HG03571 (cell line): ENCODE results near the gene ATP5PO.

Source experiments
- ATAC-seq: cut with Tn5 transposase; IDR thresholded peaks from one replicate; pipeline ENCODE4 v1.9.1; 2021; ENCODE audit not compliant: unreplicated experiment

ATP5PO gene

GRCh38 chr21:33901412-33902288, 14.0 kb downstream of the ATP5PO start:
- ATAC-seq = no peak

GRCh38 chr21:33899199-33899598, 16.4 kb downstream of the ATP5PO start:
- ATAC-seq = no peak

- no peak for ATAC-seq
Measured at GRCh38 chr21:33898586-33898985, 17.0 kb downstream of the ATP5PO start.

GRCh38 chr21:33897739-33898138, 17.9 kb downstream of the ATP5PO start:
- ATAC-seq = no peak

GRCh38 chr21:33897098-33897497, 18.5 kb downstream of the ATP5PO start:
- no peak for ATAC-seq

- ATAC-seq = no peak
Measured at GRCh38 chr21:33896691-33897090, 18.9 kb downstream of the ATP5PO start.

GRCh38 chr21:33895356-33895755, 20.2 kb downstream of the ATP5PO start:
- ATAC-seq = no peak

GRCh38 chr21:33894736-33895288, 20.8 kb downstream of the ATP5PO start:
- no peak for ATAC-seq

- no peak for ATAC-seq
Measured at GRCh38 chr21:33893917-33894316, 21.7 kb downstream of the ATP5PO start.

GRCh38 chr21:33892853-33893252, 22.8 kb downstream of the ATP5PO start:
- no peak for ATAC-seq

- no peak for ATAC-seq
Measured at GRCh38 chr21:33890187-33890586, 25.4 kb downstream of the ATP5PO start.

GRCh38 chr21:33886321-33886720, 29.3 kb downstream of the ATP5PO start:
- no peak for ATAC-seq

GRCh38 chr21:33885172-33885514, 30.5 kb downstream of the ATP5PO start:
- ATAC-seq = no peak

GRCh38 chr21:33884376-33885171, 31.0 kb downstream of the ATP5PO start:
- no peak for ATAC-seq

GRCh38 chr21:33883118-33883517, 32.5 kb downstream of the ATP5PO start:
- no peak for ATAC-seq

GRCh38 chr21:33881689-33882440, 33.7 kb downstream of the ATP5PO start:
- no peak for ATAC-seq

- no peak for ATAC-seq
Measured at GRCh38 chr21:33880626-33881025, 35.0 kb downstream of the ATP5PO start.

- ATAC-seq = no peak
Measured at GRCh38 chr21:33878824-33879223, 36.8 kb downstream of the ATP5PO start.

GRCh38 chr21:33875026-33875695, 40.4 kb downstream of the ATP5PO start:
- ATAC-seq = no peak

- no peak for ATAC-seq
Measured at GRCh38 chr21:33874161-33874560, 41.4 kb downstream of the ATP5PO start.
